ENCODE results near the gene SDC4.

Gene SDC4

DNA sequence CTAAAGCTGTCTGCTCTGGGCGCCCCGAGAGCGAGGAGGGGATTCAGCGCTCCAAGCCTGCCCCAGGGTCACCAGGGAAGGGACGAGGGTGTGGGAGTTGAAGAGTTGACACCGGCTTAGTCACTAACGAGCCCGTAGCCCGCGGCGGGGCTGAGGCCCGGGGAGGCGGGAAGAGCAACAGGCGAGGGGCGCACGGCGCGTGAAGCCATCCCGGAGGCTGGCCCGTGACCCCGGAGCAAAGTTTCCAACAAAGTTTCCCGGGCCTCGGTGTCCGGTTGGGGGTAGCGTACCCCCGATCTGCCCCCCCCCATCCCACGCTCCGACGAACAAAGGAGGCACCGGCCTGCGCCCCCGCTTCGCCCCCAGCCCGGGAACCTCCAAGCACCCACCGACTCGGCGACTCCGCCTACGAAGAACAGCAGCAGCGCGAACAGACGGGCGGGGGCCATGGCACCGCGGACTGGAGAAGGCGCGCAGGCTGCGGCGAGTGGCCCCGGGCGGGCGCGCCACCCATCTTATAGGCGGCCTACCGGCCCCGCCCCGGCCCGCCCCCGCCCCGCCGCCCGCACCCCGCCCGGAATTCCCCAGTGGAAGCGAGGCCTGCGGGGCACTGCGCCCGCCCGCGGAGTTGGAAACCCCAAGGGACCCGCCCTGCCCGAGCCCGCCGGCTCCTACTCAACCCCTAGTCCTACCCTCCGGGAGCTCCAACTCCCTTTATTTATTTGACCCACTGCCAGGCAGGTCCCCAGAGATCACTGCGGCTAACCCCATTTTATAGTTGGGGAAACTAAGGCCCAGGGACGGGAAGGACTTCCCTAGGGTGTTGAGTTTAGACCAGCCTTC is at the start of gene SDC4:
Gene SDC4 (minus strand): TSS at position 489 of the 843 bp plus-strand sequence. CDS start 40 bp downstream, at position 449.
- peak within 1 kb of the TSS; percentile 77 for H3K4me3 Mint-ChIP-seq
- no peak within 1 kb of the TSS for H3K27ac Mint-ChIP-seq
- DNase-seq, result peak; percentile 64
- H3K36me3 Mint-ChIP-seq, result peaks cover 2% of the 10 kb centered on the region
- H3K9me3 Mint-ChIP-seq, result no peaks in the 10 kb centered on the region
- H3K4me1 Mint-ChIP-seq, result peaks cover 24% of the 10 kb centered on the region
- CTCF ChIA-PET, result interaction anchor here (1.2 to 3.5 kb wide), 5 partner anchors 13 to 89 kb away, joined by 3 to 16 read pairs (median 6); no protein-coding TSS in a partner anchor
- peaks cover 38% of the 10 kb centered on the region for H3K27me3 Mint-ChIP-seq

GRCh38 chr20:45395114-45395415 is 46.8 kb upstream of the SDC4 start:
- no peak overlapping the region for H3K4me3 Mint-ChIP-seq

GRCh38 chr20:45394221-45395113 is 46.2 kb upstream of the SDC4 start:
- H3K4me3 Mint-ChIP-seq, result no peak overlapping the region
- no peaks in the 10 kb centered on the region for H3K4me1 Mint-ChIP-seq
- no peak for DNase-seq
- CTCF ChIA-PET, result interaction anchor here (1.0 to 3.6 kb wide), 2 partner anchors 43 to 61 kb away, joined by 3 to 12 read pairs; no protein-coding TSS in a partner anchor
- H3K27me3 Mint-ChIP-seq, result peaks cover 1% of the 10 kb centered on the region
- no peak overlapping the region for H3K27ac Mint-ChIP-seq
- no peaks in the 10 kb centered on the region for H3K36me3 Mint-ChIP-seq
- H3K9me3 Mint-ChIP-seq, result peaks cover 2% of the 10 kb centered on the region

More at GRCh38 chr20:45395114-45395415, 46.8 kb upstream of the SDC4 start:
- peaks cover 5% of the 10 kb centered on the region for H3K36me3 Mint-ChIP-seq
- no peak overlapping the region for H3K27ac Mint-ChIP-seq
- peaks cover 8% of the 10 kb centered on the region for H3K9me3 Mint-ChIP-seq
- no peaks in the 10 kb centered on the region for H3K4me1 Mint-ChIP-seq
- CTCF ChIA-PET, result interaction anchor here (1.0 to 3.6 kb wide), 2 partner anchors 42 to 60 kb away, joined by 3 to 12 read pairs; no protein-coding TSS in a partner anchor
- H3K27me3 Mint-ChIP-seq, result peaks cover 3% of the 10 kb centered on the region
- no peak for DNase-seq

DNA sequence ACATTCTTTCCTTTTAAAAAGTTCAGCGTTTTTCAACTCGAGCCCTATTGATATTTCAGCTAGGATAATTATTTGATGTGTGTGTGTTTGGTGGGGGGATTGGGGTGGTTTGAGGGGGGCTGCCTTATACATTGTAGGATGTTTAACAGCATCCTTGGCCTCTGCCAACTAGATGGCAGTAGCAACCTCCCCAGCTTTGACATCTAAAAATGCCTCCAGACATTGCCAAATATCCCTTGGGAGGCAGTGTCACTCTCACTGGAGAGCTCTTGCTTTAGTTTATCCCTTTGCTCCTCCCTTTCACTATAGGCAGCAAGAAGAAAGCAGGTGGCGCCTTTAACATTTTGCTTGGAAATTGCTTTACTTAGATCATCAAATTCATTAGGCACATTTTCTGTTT is 44.5 kb upstream of the SDC4 start:
- Mint-ChIP-seq H3K36me3 (no peaks in the 10 kb centered on the region), H3K9me3 (no peaks in the 10 kb centered on the region), H3K4me1 (no peaks in the 10 kb centered on the region), H3K27me3 (no peaks in the 10 kb centered on the region), H3K27ac (no peak overlapping the region), H3K4me3 (no peak overlapping the region)
- CTCF ChIA-PET, result interaction anchor here (1.4 to 3.6 kb wide), 2 partner anchors 19 to 44 kb away, joined by 3 to 12 read pairs; no protein-coding TSS in a partner anchor
- DNase-seq, result no peak

DNA sequence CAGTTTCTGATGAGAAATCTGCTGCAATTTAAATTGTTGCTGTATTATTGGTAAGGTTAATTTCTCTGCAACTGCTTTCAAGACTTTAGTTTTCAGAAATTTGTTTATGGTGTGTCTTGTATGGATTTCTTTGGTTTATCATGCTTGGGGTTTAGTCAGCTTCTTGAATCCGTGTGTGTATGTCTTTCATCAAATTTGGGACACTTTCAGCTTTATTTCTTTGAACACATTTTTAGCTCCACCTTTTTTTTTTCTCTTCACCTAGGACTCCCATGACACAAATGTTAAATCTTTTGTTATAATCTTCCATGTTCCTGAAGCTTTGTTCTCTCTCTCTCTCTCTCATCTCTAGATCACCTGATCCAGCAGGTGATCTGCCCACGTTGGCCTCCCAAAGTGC is 43.3 kb upstream of the SDC4 start:
- Mint-ChIP-seq H3K36me3 (no peaks in the 10 kb centered on the region), H3K27ac (no peak overlapping the region), H3K4me1 (no peaks in the 10 kb centered on the region), H3K4me3 (no peak overlapping the region), H3K27me3 (no peaks in the 10 kb centered on the region), H3K9me3 (peaks cover 2% of the 10 kb centered on the region)
- CTCF ChIA-PET, result interaction anchor here (1.0 kb wide), 1 partner anchor 295 kb away, joined by 3 read pairs; no protein-coding TSS in a partner anchor
- DNase-seq, result no peak

DNA sequence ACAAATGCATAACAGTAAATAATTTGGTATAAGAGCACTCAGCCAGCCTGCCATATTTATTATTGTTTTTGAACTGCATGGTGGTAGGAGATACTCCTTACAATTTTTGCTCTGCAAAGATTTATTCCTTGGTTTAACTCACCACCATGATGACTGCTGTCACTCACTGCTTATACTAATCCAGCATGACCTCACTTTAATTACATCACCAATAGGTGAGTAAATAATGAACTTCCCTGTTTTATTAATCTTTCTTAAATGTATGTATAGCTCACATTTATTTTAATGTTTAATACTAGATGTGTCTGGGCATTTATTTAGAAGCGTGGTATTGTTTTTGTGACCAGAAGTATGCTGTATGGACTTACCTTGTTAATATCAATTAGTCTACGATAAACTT is 42.7 kb upstream of the SDC4 start:
- Mint-ChIP-seq H3K36me3 (no peaks in the 10 kb centered on the region), H3K27me3 (no peaks in the 10 kb centered on the region), H3K27ac (no peak overlapping the region), H3K9me3 (peaks cover 2% of the 10 kb centered on the region), H3K4me3 (no peak overlapping the region), H3K4me1 (no peaks in the 10 kb centered on the region)
- CTCF ChIA-PET, result no interaction called here
- no peak for DNase-seq

DNA sequence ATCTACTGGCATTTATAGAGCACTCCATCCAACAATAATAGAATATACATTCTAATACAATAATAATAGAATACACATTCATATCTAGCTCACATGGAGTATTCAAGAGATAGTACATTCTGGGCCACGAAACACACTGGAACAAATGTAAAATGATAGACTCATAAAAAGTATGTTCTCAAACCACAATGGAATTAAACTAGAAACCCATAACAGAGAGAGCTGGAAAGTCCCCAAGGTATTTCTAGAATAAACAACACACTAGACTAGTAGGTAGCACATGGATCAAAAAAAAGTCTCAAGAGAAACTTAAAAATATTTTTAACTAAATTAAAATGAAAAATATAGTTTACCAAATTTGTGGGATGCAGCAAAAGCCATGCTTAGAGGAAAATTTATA is 39.0 kb upstream of the SDC4 start:
- CTCF ChIA-PET, result interaction anchor here (1.0 to 7.3 kb wide), 3 partner anchors 13 to 68 kb away, joined by 3 to 24 read pairs (median 3); no protein-coding TSS in a partner anchor
- H3K4me3 Mint-ChIP-seq, result no peak overlapping the region
- no peaks in the 10 kb centered on the region for H3K27me3 Mint-ChIP-seq
- no peak overlapping the region for H3K27ac Mint-ChIP-seq
- H3K36me3 Mint-ChIP-seq, result no peaks in the 10 kb centered on the region
- peaks cover 2% of the 10 kb centered on the region for H3K9me3 Mint-ChIP-seq
- DNase-seq, result no peak
- H3K4me1 Mint-ChIP-seq, result no peaks in the 10 kb centered on the region

GRCh38 chr20:45378191-45378590 is 30.0 kb upstream of the SDC4 start, which contains the start of gene TP53TG5:
Gene TP53TG5, minus strand, starts transcription at chr20:45378325. Its CDS starts 89 bp downstream, at chr20:45378236.
- CTCF ChIA-PET, result interaction anchor here (9.0 to 20.1 kb wide), 2 partner anchors 56 to 73 kb away, joined by 72 to 382 read pairs; no protein-coding TSS in a partner anchor
- Mint-ChIP-seq H3K9me3 (no peaks in the 10 kb centered on the region), H3K27ac (no peak within 1 kb of the TSS), H3K4me1 (peaks cover 16% of the 10 kb centered on the region), H3K36me3 (no peaks in the 10 kb centered on the region), H3K4me3 (no peak within 1 kb of the TSS), H3K27me3 (no peaks in the 10 kb centered on the region)
- DNase-seq, result no peak

- Mint-ChIP-seq H3K9me3 (no peaks in the 10 kb centered on the region), H3K4me1 (peaks cover 24% of the 10 kb centered on the region), H3K27me3 (no peaks in the 10 kb centered on the region), H3K27ac (no peak overlapping the region), H3K36me3 (no peaks in the 10 kb centered on the region), H3K4me3 (no peak overlapping the region)
- CTCF ChIA-PET, result interaction anchor here (0.8 to 20.1 kb wide), 4 partner anchors 9 to 394 kb away, joined by 3 to 382 read pairs (median 38); no protein-coding TSS in a partner anchor
- DNase-seq, result no peak
Observed at GRCh38 chr20:45377269-45377668, 29.0 kb upstream of the SDC4 start.

GRCh38 chr20:45374966-45375365 is 26.7 kb upstream of the SDC4 start:
- Mint-ChIP-seq H3K27ac (no peak overlapping the region), H3K36me3 (peaks cover 6% of the 10 kb centered on the region), H3K9me3 (no peaks in the 10 kb centered on the region), H3K27me3 (no peaks in the 10 kb centered on the region), H3K4me3 (no peak overlapping the region), H3K4me1 (peaks cover 35% of the 10 kb centered on the region)
- CTCF ChIA-PET, result interaction anchor here (1.1 to 20.1 kb wide), 13 partner anchors 9 to 404 kb away, joined by 3 to 382 read pairs (median 8); partner anchors contain the start of gene SYS1
- DNase-seq, result no peak

GRCh38 chr20:45374101-45374467 is 25.9 kb upstream of the SDC4 start:
- CTCF ChIA-PET, result interaction anchor here (0.6 to 20.1 kb wide), 31 partner anchors 8 to 639 kb away, joined by 3 to 382 read pairs (median 7); partner anchors contain the start of genes MATN4, PIGT, SDC4 and SYS1
- DNase-seq, result peak; percentile 20
- H3K4me3 Mint-ChIP-seq, result peak overlapping the region; percentile 70
- peaks cover 38% of the 10 kb centered on the region for H3K4me1 Mint-ChIP-seq
- no peaks in the 10 kb centered on the region for H3K27me3 Mint-ChIP-seq
- no peaks in the 10 kb centered on the region for H3K9me3 Mint-ChIP-seq
- peak overlapping the region; percentile 87 for H3K27ac Mint-ChIP-seq
- peaks cover 7% of the 10 kb centered on the region for H3K36me3 Mint-ChIP-seq

- DNase-seq, result peak; percentile 90
- no peaks in the 10 kb centered on the region for H3K27me3 Mint-ChIP-seq
- H3K36me3 Mint-ChIP-seq, result peaks cover 11% of the 10 kb centered on the region
- peak overlapping the region; percentile 87 for H3K27ac Mint-ChIP-seq
- peak overlapping the region; percentile 70 for H3K4me3 Mint-ChIP-seq
- no peaks in the 10 kb centered on the region for H3K9me3 Mint-ChIP-seq
- peaks cover 44% of the 10 kb centered on the region for H3K4me1 Mint-ChIP-seq
- CTCF ChIA-PET, result interaction anchor here (0.6 to 20.1 kb wide), 33 partner anchors 8 to 639 kb away, joined by 3 to 382 read pairs (median 6); partner anchors contain the start of genes MATN4, PIGT, SDC4 and SYS1
Observed at GRCh38 chr20:45373353-45374100, 25.3 kb upstream of the SDC4 start.
